Neural cell (in vitro differentiated cells): ENCODE measurements around the gene MARCHF7. TPM values are rescaled to one million over a fixed set of nuclear protein-coding genes. Genes with fewer than 3 reads are reported as not detected.

Source experiments
- H2AFZ ChIP-seq: fragments of 200-600, 300-800 bp; sonication (generic), shearing (Covaris generic); 2 replicates; pipeline ENCODE4 v1.6.0; 2014; ENCODE audit warnings: low read depth, mild to moderate bottlenecking, antibody characterized with exemption, low read length, moderate library complexity
- H3F3A ChIP-seq: fragments of 200-600 bp; shearing (Covaris generic); 2 replicates; pipeline ENCODE4 v1.6.1; 2016; ENCODE audit warnings: mild to moderate bottlenecking, moderate library complexity, mixed read lengths, antibody characterized with exemption, low read length; ENCODE audit not compliant: insufficient read depth, poor library complexity, severe bottlenecking
- H3K27ac ChIP-seq: fragments of 200-600, 300-800 bp; sonication (generic), shearing (Covaris generic); 2 replicates; pipeline ENCODE4 v1.5.1; 2014; ENCODE audit warnings: mild to moderate bottlenecking, low read length, moderate library complexity
- H3K27me3 ChIP-seq: fragments of 300-800, 200-600 bp; sonication (generic), shearing (Covaris generic); 2 replicates; pipeline ENCODE4 v1.6.0; 2014; ENCODE audit warnings: mild to moderate bottlenecking, low read depth, low read length, moderate library complexity; ENCODE audit not compliant: insufficient read depth
- H3K36me3 ChIP-seq: fragments of 300-800, 200-600 bp; sonication (generic), shearing (Covaris generic); 2 replicates; pipeline ENCODE4 v1.5.1; 2014; ENCODE audit warnings: mild to moderate bottlenecking, antibody characterized with exemption, low read length, moderate library complexity; ENCODE audit not compliant: insufficient read depth
- H3K4me2 ChIP-seq: fragments of 300-800, 200-600 bp; sonication (generic), shearing (Covaris generic); 2 replicates; pipeline ENCODE4 v1.6.0; 2014; ENCODE audit warnings: mild to moderate bottlenecking, low read length
- H3K4me3 ChIP-seq: fragments of 300-800, 200-600 bp; sonication (generic), shearing (Covaris generic); 2 replicates; pipeline ENCODE4 v1.5.1; 2014; ENCODE audit warnings: mild to moderate bottlenecking, low read length, moderate library complexity
- H3K79me2 ChIP-seq: fragments of 200-600 bp; shearing (Covaris generic); replicated peaks from 2 replicates; pipeline ENCODE4 v1.6.0; 2014; ENCODE audit warnings: mild to moderate bottlenecking, low read length, moderate library complexity; ENCODE audit not compliant: insufficient read depth
- H3K9ac ChIP-seq: fragments of 300-800, 200-600 bp; sonication (generic), shearing (Covaris generic); 2 replicates; pipeline ENCODE4 v1.6.1; 2016; ENCODE audit warnings: mild to moderate bottlenecking, low read length, mixed read lengths
- H3K9me2 ChIP-seq: fragments of 200-600 bp; shearing (Covaris generic); 2 replicates; pipeline ENCODE4 v1.6.1; 2016; ENCODE audit warnings: mild to moderate bottlenecking, low read length, mixed read lengths; ENCODE audit not compliant: insufficient read depth
- H3K9me3 ChIP-seq: fragments of 200-600, 300-800 bp; sonication (generic), shearing (Covaris generic); 2 replicates; pipeline ENCODE4 v1.6.1; 2016; ENCODE audit warnings: mild to moderate bottlenecking, mixed run types, low read length, moderate library complexity, mixed read lengths
- H4K20me1 ChIP-seq: fragments of 200-600 bp; shearing (Covaris generic); 2 replicates; pipeline ENCODE4 v1.6.1; 2016; ENCODE audit warnings: mild to moderate bottlenecking, mixed run types; ENCODE audit not compliant: insufficient read depth
- CTCF ChIP-seq: fragments of 450-650 bp; IDR thresholded peaks from 2 replicates; pipeline ENCODE4 v1.5.1; 2014; ENCODE audit warnings: antibody characterized with exemption, mild to moderate bottlenecking, moderate library complexity; ENCODE audit not compliant: poor library complexity, severe bottlenecking
- EP300 ChIP-seq: fragments of 450-650 bp; conservative IDR thresholded peaks from 2 replicates; pipeline ENCODE4 v1.6.1; 2014; ENCODE audit warnings: antibody characterized with exemption, mild to moderate bottlenecking, moderate library complexity; ENCODE audit not compliant: poor library complexity, severe bottlenecking
- EZH2 ChIP-seq: fragments of 200-600, 300-800 bp; shearing (Covaris generic), sonication (generic); IDR thresholded peaks from 2 replicates; pipeline ENCODE4 v1.6.1; 2014; ENCODE audit warnings: antibody characterized with exemption, low read length, borderline replicate concordance, mild to moderate bottlenecking; ENCODE audit not compliant: insufficient read depth, poor library complexity, severe bottlenecking
- MXI1 ChIP-seq: fragments of 450-650 bp; conservative IDR thresholded peaks from 2 replicates; pipeline ENCODE4 v1.6.1; 2014; ENCODE audit warnings: antibody characterized with exemption, mild to moderate bottlenecking; ENCODE audit not compliant: poor library complexity, severe bottlenecking
- POLR2AphosphoS5 ChIP-seq: IDR thresholded peaks from 2 replicates; pipeline ENCODE4 v1.6.1; 2012
- RAD21 ChIP-seq: fragments of 450-650 bp; conservative IDR thresholded peaks from 2 replicates; pipeline ENCODE4 v1.6.1; 2014; ENCODE audit warnings: antibody characterized with exemption, mild to moderate bottlenecking, moderate library complexity
- REST ChIP-seq: IDR thresholded peaks from 2 replicates; pipeline ENCODE4 v1.6.1; 2012; ENCODE audit warnings: borderline replicate concordance
- SMC3 ChIP-seq: fragments of 450-650 bp; conservative IDR thresholded peaks from 2 replicates; pipeline ENCODE4 v1.6.1; 2014; ENCODE audit warnings: antibody characterized with exemption, mild to moderate bottlenecking, moderate library complexity; ENCODE audit not compliant: poor library complexity
- TAF1 ChIP-seq: IDR thresholded peaks from 2 replicates; pipeline ENCODE4 v1.6.1; 2012; ENCODE audit warnings: low read depth
- polyA plus RNA-seq: library from polyadenylated mRNA; depleted of rRNA; stranded (reverse); fragments of >200 nt; gene quantifications from 2 replicates; pipeline ENCODE4 v1.2.3, GENCODE V29; 2014

Gene MARCHF7
- polyA plus RNA-seq, 1 donor from 2014 or later: 193 TPM

DNA sequence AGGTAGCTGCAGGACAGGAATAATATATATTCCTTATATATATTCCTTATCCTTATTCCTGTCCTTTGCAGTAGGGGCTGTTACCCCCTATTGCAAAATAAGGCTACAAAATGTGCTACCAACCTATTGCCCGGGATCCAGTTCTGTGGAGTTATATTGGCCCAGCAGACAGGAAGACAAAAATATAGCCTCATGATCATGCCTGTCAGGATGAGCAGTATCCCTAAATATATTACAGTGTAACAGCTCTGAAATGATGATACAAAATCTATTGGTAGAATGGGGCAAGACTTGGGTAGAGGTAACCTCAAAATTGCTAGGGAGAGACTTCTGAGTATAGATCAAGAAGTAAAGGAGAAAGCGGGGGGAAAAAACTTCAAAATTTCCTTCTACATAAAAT, 31.6 kb upstream of the MARCHF7 start:
- Histone ChIP-seq H3K4me2 (no peak overlapping the region), H4K20me1 (no peaks in the 10 kb centered on the region), H3K9me2 (no peaks in the 10 kb centered on the region), H3K4me3 (no peak overlapping the region), H3F3A (no peaks in the 10 kb centered on the region), H2AFZ (no peak overlapping the region), H3K9ac (no peak overlapping the region), H3K27ac (no peak overlapping the region), H3K9me3 (no peaks in the 10 kb centered on the region), H3K79me2 (no peaks in the 10 kb centered on the region), H3K27me3 (no peaks in the 10 kb centered on the region), H3K36me3 (no peaks in the 10 kb centered on the region)
- TF ChIP-seq CTCF: no peak
- TF ChIP-seq REST: no peak
- no peak for TF ChIP-seq TAF1
- no peak for TF ChIP-seq EZH2
- no peak for TF ChIP-seq MXI1
- no peak for TF ChIP-seq POLR2AphosphoS5
- no peak for TF ChIP-seq EP300
- no peak for TF ChIP-seq RAD21
- no peak for TF ChIP-seq SMC3

GRCh38 chr2:159683817-159684216, 28.5 kb upstream of the MARCHF7 start:
- H3K27me3 ChIP-seq: no peaks in the 10 kb centered on the region
- no peak overlapping the region for H2AFZ ChIP-seq
- H3K9me2 ChIP-seq: no peaks in the 10 kb centered on the region
- no peaks in the 10 kb centered on the region for H3K79me2 ChIP-seq
- peak overlapping the region; percentile 1 for H3K27ac ChIP-seq
- TF ChIP-seq POLR2AphosphoS5 (no peak), TAF1 (no peak), EZH2 (no peak), EP300 (no peak), SMC3 (no peak), CTCF (no peak), MXI1 (no peak), RAD21 (no peak), REST (no peak)
- H4K20me1 ChIP-seq: no peaks in the 10 kb centered on the region
- no peaks in the 10 kb centered on the region for H3K9me3 ChIP-seq
- H3K9ac ChIP-seq: no peak overlapping the region
- H3K36me3 ChIP-seq: no peaks in the 10 kb centered on the region
- no peaks in the 10 kb centered on the region for H3F3A ChIP-seq
- H3K4me2 ChIP-seq: no peak overlapping the region
- H3K4me3 ChIP-seq: no peak overlapping the region
